HG03095 (cell line): Measurements from ENCODE around the gene OR3A3.
"Not testable (repeated sequence)": the region's sequence is repeated elsewhere in the genome, so short reads cannot be mapped to it uniquely, and the experiment has no call there.

Experiments
- ATAC-seq: cut with Tn5 transposase; IDR thresholded peaks from one replicate; pipeline ENCODE4 v1.9.1; 2021; ENCODE audit warnings: moderate library complexity; ENCODE audit not compliant: unreplicated experiment

OR3A3 gene

DNA sequence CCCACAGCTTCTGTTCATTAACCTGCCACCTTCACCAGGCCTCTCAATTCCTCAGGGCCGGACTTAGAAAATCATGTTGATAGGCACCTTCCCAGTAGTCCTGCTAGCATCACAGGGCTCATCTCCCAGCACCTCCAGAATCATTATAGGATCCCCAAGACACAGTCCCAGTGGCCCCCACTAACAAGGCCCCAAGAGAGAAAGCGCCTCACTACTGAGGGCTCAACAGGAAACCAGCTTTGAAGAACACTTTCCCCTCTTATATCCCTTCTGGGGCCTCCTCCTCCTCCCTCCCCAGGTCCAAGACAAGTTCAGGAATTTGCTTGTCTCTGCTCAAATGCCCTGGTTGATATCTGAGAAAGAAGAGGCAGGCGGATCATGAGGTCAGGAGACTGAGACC lies at the start of gene OR3A3:
Gene OR3A3, plus strand, starts transcription at position 301 of the 400 bp plus-strand sequence.
- no peak for ATAC-seq

DNA sequence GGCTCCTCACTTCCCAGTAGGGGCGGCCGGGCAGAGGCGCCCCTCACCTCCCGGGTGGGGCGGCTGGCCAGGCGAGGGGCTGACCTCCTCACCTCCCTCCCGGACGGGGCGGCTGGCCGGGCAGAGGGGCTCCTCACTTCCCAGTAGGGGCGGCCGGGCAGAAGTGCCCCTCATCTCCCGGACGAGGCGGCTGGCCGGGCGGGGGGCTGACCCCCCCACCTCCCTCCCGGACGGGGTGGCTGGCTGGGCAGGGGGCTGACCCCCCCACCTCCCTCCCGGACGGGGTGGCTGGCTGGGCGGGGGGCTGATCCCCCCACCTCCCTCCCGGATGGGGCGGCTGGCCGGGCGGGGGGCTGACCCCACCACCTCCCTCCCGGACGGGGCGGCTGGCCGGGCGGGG lies 40.0 kb upstream of the OR3A3 start:
- ATAC-seq: not testable (repeated sequence)

GRCh38 chr17:3378321-3378720 lies 32.8 kb upstream of the OR3A3 start:
- no peak for ATAC-seq

- no peak for ATAC-seq
Measured at GRCh38 chr17:3381957-3382356, 29.2 kb upstream of the OR3A3 start.

DNA sequence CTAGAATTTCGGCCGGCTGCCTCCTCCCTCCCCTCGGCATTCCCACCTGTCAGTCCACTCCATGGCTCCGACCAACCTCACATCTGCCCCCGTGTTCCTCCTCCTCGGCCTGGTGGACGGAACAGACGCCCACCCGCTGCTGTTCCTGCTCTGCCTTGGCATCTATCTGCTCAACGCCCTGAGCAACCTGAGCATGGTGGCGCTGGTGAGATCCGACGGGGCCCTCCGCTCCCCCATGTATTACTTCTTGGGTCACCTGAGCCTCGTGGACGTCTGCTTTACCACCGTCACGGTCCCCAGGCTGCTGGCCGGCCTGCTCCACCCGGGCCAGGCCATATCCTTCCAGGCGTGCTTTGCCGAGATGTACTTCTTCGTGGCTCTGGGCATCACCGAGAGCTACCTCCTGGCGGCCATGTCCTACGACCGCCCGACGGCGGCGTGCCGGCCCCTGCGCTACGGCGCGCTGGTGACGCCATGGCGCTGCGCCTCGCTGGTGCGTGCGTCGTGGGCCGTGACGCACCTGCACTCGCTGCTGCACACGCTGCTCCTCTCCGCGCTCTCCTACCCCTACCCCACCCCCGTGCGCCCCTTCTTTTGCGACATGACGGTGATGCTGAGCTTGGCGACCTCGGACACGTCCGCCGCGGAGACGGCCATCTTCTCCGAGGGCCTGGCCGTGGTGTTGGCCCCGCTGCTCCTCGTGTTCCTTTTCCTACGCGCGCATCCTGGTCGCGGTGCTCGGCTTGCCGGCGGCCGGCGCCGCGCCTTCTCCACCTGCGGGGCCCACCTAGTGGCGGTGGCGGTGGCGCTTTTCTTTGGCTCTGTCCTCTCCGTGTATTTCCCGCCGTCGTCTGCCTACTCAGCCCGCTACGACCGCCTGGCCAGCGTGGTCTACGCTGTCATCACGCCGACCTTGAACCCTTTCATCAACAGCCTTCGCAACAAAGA lies 25.0 kb upstream of the OR3A3 start, which contains the start of gene OR3A2:
Gene OR3A2, minus strand, starts transcription at position 440 of the 948 bp plus-strand sequence.
- no peak for ATAC-seq

DNA sequence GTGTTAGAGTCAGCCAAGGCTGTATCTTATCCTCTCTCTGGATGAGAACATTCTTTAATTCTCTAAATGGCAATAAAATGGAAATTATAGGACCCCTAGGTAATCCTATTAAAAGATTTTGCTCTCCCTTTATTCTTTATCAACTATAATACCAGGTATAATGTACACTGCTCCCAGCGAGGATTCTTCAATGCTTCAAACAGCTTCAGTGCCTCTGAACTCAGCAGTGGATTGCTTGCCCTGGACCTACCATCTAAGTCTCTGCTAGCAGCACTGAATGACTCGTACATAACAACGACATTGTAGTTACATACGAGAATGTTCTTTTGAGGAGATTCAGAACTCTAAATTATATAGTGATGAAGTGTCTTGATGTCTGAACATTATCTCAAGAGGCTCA lies 21.4 kb upstream of the OR3A3 start:
- ATAC-seq: no peak

- not testable (repeated sequence) for ATAC-seq
Measured at GRCh38 chr17:3397801-3398200, 13.4 kb upstream of the OR3A3 start.

DNA sequence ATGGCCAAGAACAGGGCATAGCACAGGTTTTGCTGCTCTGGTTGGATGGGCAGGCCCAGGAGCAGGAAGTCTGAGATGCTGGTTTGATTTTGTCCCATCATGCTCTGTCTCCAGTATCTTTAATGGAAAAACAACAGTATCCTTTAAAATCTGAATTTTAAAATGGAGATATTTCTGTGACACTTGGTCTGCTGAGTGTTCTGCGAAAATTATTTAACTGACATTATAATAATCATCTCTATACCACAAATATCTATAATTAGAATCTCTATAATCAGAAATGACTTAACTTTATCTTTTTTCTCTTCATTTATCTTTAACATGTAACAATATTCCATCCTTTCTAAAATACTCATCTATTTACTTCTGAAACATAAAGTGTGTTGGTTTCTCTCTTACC lies 12.9 kb upstream of the OR3A3 start, which contains the start of gene OR1E1:
Gene OR1E1, minus strand, starts transcription at position 101 of the 400 bp plus-strand sequence. Its CDS starts 0 bp downstream, at position 101.
- ATAC-seq: no peak

- no peak for ATAC-seq
Measured at GRCh38 chr17:3400055-3400454, 11.1 kb upstream of the OR3A3 start.

- ATAC-seq: no peak
Measured at GRCh38 chr17:3401786-3402185, 9.4 kb upstream of the OR3A3 start.

DNA sequence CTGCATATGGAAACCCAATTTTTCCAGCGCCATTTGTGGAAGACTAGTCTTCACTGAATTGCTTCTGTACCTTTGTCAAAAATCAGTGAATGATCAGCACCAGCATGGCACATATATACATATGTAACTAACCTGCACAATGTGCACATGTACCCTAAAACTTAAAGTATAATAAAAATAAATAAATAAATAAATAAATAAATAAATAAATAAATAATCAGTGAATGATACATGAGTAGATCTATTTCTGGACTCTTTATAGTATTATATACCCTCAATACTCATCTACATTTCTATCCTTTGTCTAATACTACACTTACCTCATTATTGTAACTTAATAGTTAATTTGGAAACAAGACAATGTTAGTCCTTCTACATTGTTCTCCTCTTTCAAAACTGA lies 7.3 kb upstream of the OR3A3 start:
- not testable (repeated sequence) for ATAC-seq

- ATAC-seq: not testable (repeated sequence)
Measured at GRCh38 chr17:3412216-3412615, 1.0 kb downstream of the OR3A3 start.

DNA sequence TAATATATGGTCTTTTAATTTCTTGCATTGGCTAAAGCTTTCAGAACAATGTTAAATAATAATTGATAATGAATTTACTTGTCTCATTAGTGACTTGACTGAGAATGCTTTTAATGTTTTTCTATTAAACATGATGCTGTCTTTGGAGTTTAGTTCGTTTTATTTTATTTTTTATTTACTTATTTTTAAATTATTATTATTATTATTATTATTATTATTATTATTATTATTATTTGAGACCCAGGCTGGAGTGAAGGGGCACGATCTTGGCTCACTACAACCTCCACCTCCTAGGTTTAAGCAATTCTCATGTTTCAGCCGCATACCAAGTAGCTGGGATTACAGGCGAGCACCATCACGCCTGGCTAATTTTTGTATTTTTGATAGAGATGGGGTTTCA lies 4.4 kb downstream of the OR3A3 start:
- ATAC-seq: no peak

- ATAC-seq: no peak
Measured at GRCh38 chr17:3418222-3418621, 7.1 kb downstream of the OR3A3 start.

DNA sequence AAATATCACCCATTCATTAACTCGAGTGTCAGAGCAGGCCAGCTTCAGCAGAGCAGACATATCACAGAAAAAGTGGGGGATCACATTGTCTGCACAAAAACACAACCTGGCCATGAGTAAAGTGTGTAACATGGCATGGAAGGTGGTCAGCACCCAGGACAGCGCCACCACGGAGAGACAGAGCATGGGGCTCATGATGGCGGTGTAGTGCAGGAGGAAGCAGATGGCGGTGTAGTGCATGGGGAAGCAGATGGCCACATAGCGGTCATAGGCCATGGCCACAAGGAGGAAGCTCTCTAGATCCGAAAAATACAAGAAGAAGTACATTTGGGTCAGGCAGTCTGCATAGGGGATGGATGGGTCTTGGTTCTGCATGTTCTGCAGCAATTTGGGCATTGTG lies 22.0 kb downstream of the OR3A3 start:
- ATAC-seq: not testable (repeated sequence)

DNA sequence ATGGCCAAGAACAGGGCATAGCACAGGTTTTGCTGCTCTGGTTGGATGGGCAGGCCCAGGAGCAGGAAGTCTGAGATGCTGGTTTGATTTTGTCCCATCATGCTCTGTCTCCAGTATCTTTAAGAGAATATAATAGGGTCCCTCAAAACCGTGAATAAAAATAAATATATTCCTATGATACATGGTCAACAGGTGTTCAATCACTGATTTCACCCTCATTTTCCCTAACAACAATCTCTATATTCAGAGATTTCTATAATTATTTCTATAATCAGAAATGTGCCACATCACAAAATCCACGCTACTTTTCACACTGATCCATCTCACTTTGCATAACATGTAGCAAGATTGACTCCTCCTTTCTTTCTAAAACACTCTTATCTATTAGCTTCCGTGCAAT lies 22.6 kb downstream of the OR3A3 start, which contains the start of gene OR1E2:
Gene OR1E2, minus strand, starts transcription at position 101 of the 400 bp plus-strand sequence. Its CDS starts 0 bp downstream, at position 101.
- no peak for ATAC-seq

DNA sequence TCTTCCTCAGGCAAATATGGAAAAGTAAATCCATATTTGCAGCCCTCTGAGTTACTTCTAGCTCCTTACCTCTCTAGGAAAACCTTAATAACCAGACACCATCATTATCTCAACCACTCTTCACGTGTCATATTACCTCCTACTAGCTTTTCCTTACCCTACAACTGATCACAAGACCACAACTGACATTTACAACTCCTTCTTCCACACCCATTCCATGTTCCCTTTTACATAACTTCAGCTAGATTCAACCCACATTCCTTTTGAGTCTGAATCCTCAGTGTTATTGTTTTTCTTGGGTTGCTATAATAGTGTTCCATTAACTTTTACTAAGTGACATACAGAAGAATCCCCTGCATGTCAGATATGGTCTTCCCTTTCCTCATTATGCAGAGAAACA lies 27.2 kb downstream of the OR3A3 start:
- ATAC-seq: no peak

GRCh38 chr17:3440451-3440850 lies 29.3 kb downstream of the OR3A3 start:
- ATAC-seq: no peak

DNA sequence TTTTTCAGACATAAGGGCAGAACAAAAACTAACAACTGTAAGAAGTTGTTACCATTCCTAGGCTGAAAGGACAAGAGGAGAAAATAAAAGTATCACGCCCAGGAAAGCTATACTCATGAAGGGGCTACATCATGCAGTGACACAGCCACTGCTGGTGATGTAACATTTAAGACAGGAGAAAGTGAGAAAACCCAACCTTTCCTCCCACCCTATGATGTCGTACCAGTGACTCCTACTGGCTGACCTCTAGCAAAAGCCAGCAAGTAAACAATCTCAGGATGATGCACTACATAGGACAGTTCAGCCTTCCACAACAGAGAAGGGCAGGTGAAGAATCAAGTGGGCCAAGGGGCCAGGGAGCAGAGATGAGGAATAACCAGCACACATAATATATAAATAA lies 36.5 kb downstream of the OR3A3 start:
- ATAC-seq: no peak

GRCh38 chr17:3448059-3448665 lies 37.0 kb downstream of the OR3A3 start:
- no peak for ATAC-seq

GRCh38 chr17:3466355-3466754 lies 55.2 kb downstream of the OR3A3 start:
- ATAC-seq: not testable (repeated sequence)

DNA sequence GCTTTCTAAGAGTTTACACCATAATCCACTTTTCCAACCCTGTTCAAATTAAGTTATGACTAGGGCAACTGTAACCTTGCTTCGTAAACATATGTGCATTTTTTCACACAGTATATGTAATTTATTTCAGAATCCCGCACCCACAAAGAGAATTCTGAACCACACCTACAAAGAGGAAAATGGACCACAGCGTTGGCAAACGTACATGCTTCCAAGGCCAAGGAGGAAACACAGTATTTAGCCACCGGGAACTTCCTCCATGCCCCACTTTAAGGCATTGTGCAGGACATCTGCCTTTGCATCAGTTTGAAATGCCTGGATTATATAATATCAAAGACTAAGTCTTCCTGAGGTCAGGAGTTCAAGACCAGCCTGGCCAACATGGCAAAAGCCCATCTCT lies 58.4 kb downstream of the OR3A3 start:
- no peak for ATAC-seq
